Left ventricle myocardium inferior (tissue), 1 donor: Measurements from ENCODE around the gene IGSF22. TPM values are rescaled to one million over a fixed set of nuclear protein-coding genes. Genes with fewer than 3 reads are reported as not detected.
A peak's percentile ranks its signal among the peaks of the same experiment; 100 is the strongest.

Experiments used
- DNase-seq: peaks from one replicate; pipeline ENCODE4 v3.0.0-alpha.2; 2020
- H3K27ac ChIP-seq: fragments of 200-600 bp; replicated peaks from 2 replicates; pipeline ENCODE4 v1.8.0; 2021
- H3K27me3 ChIP-seq: fragments of 200-600 bp; 2 replicates; pipeline ENCODE4 v1.8.0; 2021; ENCODE audit warnings: low read depth
- H3K36me3 ChIP-seq: fragments of 200-600 bp; 2 replicates; pipeline ENCODE4 v1.8.0; 2021
- H3K4me1 ChIP-seq: fragments of 200-600 bp; 2 replicates; pipeline ENCODE4 v1.8.0; 2021
- H3K4me3 ChIP-seq: fragments of 200-600 bp; 2 replicates; pipeline ENCODE4 v1.8.0; 2021; ENCODE audit warnings: mild to moderate bottlenecking, moderate library complexity
- H3K9me3 ChIP-seq: fragments of 200-600 bp; replicated peaks from 2 replicates; pipeline ENCODE4 v1.8.0; 2021
- CTCF ChIP-seq: fragments of 200-600 bp; IDR thresholded peaks from 2 replicates; pipeline ENCODE4 v1.8.0; 2021; ENCODE audit warnings: antibody characterized with exemption, mild to moderate bottlenecking, borderline replicate concordance
- intact Hi-C: fragments of 100-400 bp; cut with micrococcal nuclease; formaldehyde crosslinking; loops from one replicate; pipeline ENCODE4 v1.11.0; 2022
- total RNA-seq: library from RNA; stranded (reverse); fragmentation: NEBNext Ultra II Directional; extraction: Animal tissue kit (Norgen Biotek cat#: 25700); gene quantifications from one replicate; pipeline ENCODE4 v1.2.1, GENCODE V29; 2021
- donor health status: DM: no; HTN: yes; CAD: no; lungs with severe emphysema.

The IGSF22 gene
- total RNA-seq, 1 donor from 2014 or later: 0.49 TPM

DNA sequence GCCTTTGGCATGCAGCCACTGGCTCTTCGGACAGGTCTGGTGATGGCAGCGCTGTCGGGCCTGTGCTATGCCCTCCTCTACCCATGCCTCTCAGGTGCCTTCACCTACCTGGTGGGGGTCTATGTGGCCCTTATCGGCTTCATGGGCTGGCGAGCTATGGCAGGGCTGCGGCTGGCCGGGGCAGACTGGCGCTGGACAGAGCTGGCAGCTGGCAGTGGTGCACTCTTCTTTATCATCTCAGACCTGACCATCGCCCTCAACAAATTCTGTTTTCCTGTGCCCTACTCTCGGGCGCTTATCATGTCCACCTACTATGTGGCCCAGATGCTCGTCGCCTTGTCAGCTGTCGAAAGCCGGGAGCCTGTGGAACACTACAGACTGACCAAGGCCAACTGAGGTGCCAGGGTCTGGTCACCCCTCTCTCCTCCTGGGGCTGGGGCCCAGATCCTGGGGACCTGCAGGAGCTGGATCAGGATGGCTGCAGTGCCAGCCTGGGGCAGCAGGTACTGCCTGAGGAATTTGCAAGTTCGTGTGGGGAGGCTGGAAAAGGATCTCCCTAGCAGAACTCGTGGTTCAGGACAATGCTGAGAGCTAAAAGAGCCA, 24.3 kb downstream of the IGSF22 start:
- Histone ChIP-seq H3K27ac (no peak overlapping the region), H3K27me3 (no peaks in the 10 kb centered on the region), H3K4me3 (no peak overlapping the region), H3K9me3 (no peaks in the 10 kb centered on the region), H3K36me3 (peaks cover 13% of the 10 kb centered on the region), H3K4me1 (peaks cover 85% of the 10 kb centered on the region)
- no peak for TF ChIP-seq CTCF
- intact Hi-C loops: no loop called here
- no peak for DNase-seq

DNA sequence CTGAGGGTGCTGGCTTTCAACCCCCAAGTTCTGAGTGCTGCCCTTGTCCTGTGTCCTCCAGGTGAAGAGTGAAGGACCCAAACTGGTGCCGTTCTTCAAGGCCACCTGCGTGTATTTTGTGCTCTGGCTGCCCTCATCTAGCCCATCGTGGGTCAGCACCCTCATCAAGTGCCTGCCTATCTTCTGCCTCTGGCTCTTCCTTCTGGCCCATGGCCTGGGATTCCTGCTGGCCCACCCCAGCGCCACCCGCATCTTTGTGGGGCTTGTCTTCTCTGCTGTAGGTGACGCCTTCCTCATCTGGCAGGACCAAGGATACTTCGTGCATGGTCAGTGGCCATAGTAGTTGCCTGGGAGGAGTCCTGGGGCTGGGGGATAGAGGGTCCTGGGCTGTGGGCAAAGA, 25.1 kb downstream of the IGSF22 start:
- TF ChIP-seq CTCF: no peak
- Histone ChIP-seq H3K36me3 (peaks cover 13% of the 10 kb centered on the region), H3K4me3 (no peak overlapping the region), H3K27ac (no peak overlapping the region), H3K4me1 (peaks cover 80% of the 10 kb centered on the region), H3K9me3 (no peaks in the 10 kb centered on the region), H3K27me3 (no peaks in the 10 kb centered on the region)
- DNase-seq: no peak
- intact Hi-C loops: no loop called here

GRCh38 chr11:18700375-18700774, 25.6 kb downstream of the IGSF22 start:
- H3K4me3 ChIP-seq: peak overlapping the region; percentile 96
- intact Hi-C loops: no loop called here

DNA sequence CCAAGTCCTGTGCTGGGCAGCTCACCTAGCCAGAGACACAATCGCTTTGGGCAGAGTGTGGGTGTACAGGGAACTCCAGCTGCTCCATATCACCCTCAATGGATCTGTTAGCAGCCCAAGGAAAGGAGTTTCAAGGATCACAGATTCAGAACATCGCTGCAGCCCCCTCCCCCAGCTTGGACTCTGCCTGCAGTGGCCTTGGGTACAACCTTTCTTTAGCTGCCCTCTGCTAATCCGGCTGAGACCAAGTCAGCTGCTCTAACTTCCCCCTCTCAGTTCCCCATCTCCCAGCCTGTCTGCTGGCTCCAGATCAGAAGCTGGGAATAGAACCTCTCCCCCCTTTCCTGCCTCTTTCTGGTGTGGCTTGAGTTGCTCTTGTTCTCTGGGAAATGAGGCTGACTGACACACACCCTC, 26.1 kb downstream of the IGSF22 start:
- TF ChIP-seq CTCF: no peak
- H3K9me3 ChIP-seq: no peaks in the 10 kb centered on the region
- H3K27me3 ChIP-seq: no peaks in the 10 kb centered on the region
- peak overlapping the region; percentile 96 for H3K4me3 ChIP-seq
- peak overlapping the region; percentile 93 for H3K27ac ChIP-seq
- DNase-seq: peak; percentile 32
- H3K4me1 ChIP-seq: peaks cover 70% of the 10 kb centered on the region
- intact Hi-C loops: loop anchor here (10.0 kb wide), 1 partner anchor 65 kb away; the partner anchor contains the start of gene SPTY2D1
- peaks cover 13% of the 10 kb centered on the region for H3K36me3 ChIP-seq

More at GRCh38 chr11:18700375-18700774, 25.6 kb downstream of the IGSF22 start:
- TF ChIP-seq CTCF: no peak
- no peak for DNase-seq
- H3K9me3 ChIP-seq: no peaks in the 10 kb centered on the region
- H3K27ac ChIP-seq: peak overlapping the region; percentile 93
- H3K36me3 ChIP-seq: peaks cover 13% of the 10 kb centered on the region
- H3K27me3 ChIP-seq: no peaks in the 10 kb centered on the region
- peaks cover 75% of the 10 kb centered on the region for H3K4me1 ChIP-seq

- peak overlapping the region; percentile 93 for H3K27ac ChIP-seq
- intact Hi-C loops: loop anchor here (10.0 kb wide), 1 partner anchor 64 kb away; the partner anchor contains the start of gene SPTY2D1
- peak overlapping the region; percentile 96 for H3K4me3 ChIP-seq
- no peak for DNase-seq
- no peak for TF ChIP-seq CTCF
- H3K27me3 ChIP-seq: no peaks in the 10 kb centered on the region
- peaks cover 63% of the 10 kb centered on the region for H3K4me1 ChIP-seq
- H3K9me3 ChIP-seq: no peaks in the 10 kb centered on the region
- H3K36me3 ChIP-seq: peaks cover 13% of the 10 kb centered on the region
These were observed 26.8 kb downstream of the IGSF22 start for GRCh38 chr11:18699269-18699596.
